ENCODE results near the gene LPIN2.

GRCh38 chr18:3052411-3052758, 39.4 kb upstream of the LPIN2 start:
- TF ChIP-seq CTCF (optimal IDR thresholded peaks at IDR 0.05 in 1 of 3, IDR thresholded peaks at IDR 0.05 in 1 of 3, conservative IDR thresholded peaks at IDR 0.05 in 1 of 3; ENCODE audit: extremely low read depth in 1 of 3, insufficient read depth in 2 of 3, low read length in 3 of 3), result no peak
- TF ChIP-seq EZH2 (IDR thresholded peaks at IDR 0.05; ENCODE audit: low read length), result no peak

Data from keratinocyte (primary cell).